Colonic mucosa (tissue), 4 donors: Measurements from ENCODE around the gene TMEM263. TPM values are rescaled to one million over a fixed set of nuclear protein-coding genes. Genes with fewer than 3 reads are reported as not detected.
"Not testable (repeated sequence)": the region's sequence is repeated elsewhere in the genome, so short reads cannot be mapped to it uniquely, and the experiment has no call there.

Experiments used
- DNase-seq: peaks from one replicate; pipeline ENCODE4 v3.0.0-alpha.2; 2020
- H3K27ac ChIP-seq: fragments of 200-600 bp; one replicate; pipeline ENCODE4 v1.8.0; 2021
- H3K27me3 ChIP-seq: fragments of 200-600 bp; one replicate; pipeline ENCODE4 v1.8.0; 2021
- H3K36me3 ChIP-seq: fragments of 200-600 bp; one replicate; pipeline ENCODE4 v1.8.0; 2021
- H3K4me1 ChIP-seq: fragments of 200-600 bp; one replicate; pipeline ENCODE4 v1.8.0; 2021; ENCODE audit warnings: mild to moderate bottlenecking
- H3K4me3 ChIP-seq: fragments of 200-600 bp; one replicate; pipeline ENCODE4 v1.8.0; 2021
- H3K9ac ChIP-seq, 2 donors: one replicate each; pipeline ENCODE4 v1.7.0; 2013; ENCODE audit warnings: control low read depth in 2 of 2, low read depth in 2 of 2, low read length in 2 of 2
- H3K9me3 ChIP-seq: fragments of 200-600 bp; one replicate; pipeline ENCODE4 v1.8.0; 2021
- intact Hi-C: fragments of 100-400 bp; cut with DNase I; formaldehyde crosslinking; loops from one replicate; pipeline ENCODE4 v1.14.1; 2022
- total RNA-seq, 2 donors: library from RNA; stranded (reverse); fragmentation: NEBNext Ultra II Directional in 1 of 2; extraction: Animal tissue kit (Norgen Biotek cat#: 25700) in 1 of 2; gene quantifications; one replicate each; pipeline ENCODE4 v1.2.1, GENCODE V29; 2021
- TF ChIP-seq, protein P1 (sequence below): fragments of 200-600 bp; IDR thresholded peaks from one replicate; pipeline ENCODE4 v1.8.0; 2022; ENCODE audit warnings: antibody characterized with exemption, mild to moderate bottlenecking
- donor health status: healthy.
- donor health status: DM: no; HTN: no; CAD: no.
- donor health status: DM: no; HTN: no; CAD: no.

TMEM263 gene
- total RNA-seq, 2 donors from 2014 or later = 29.6 to 41.9 TPM

GRCh38 chr12:106999446-106999845 lies 43.7 kb downstream of the TMEM263 start:
- H3K9ac ChIP-seq = no peak overlapping the region
- no peak overlapping the region for H3K4me3 ChIP-seq
- TF ChIP-seq, protein P1, sequence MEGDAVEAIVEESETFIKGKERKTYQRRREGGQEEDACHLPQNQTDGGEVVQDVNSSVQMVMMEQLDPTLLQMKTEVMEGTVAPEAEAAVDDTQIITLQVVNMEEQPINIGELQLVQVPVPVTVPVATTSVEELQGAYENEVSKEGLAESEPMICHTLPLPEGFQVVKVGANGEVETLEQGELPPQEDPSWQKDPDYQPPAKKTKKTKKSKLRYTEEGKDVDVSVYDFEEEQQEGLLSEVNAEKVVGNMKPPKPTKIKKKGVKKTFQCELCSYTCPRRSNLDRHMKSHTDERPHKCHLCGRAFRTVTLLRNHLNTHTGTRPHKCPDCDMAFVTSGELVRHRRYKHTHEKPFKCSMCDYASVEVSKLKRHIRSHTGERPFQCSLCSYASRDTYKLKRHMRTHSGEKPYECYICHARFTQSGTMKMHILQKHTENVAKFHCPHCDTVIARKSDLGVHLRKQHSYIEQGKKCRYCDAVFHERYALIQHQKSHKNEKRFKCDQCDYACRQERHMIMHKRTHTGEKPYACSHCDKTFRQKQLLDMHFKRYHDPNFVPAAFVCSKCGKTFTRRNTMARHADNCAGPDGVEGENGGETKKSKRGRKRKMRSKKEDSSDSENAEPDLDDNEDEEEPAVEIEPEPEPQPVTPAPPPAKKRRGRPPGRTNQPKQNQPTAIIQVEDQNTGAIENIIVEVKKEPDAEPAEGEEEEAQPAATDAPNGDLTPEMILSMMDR = no peak
- intact Hi-C loops = no loop called here
- no peak overlapping the region for H3K27ac ChIP-seq
- H3K9me3 ChIP-seq = no peaks in the 10 kb centered on the region
- no peaks in the 10 kb centered on the region for H3K36me3 ChIP-seq
- no peaks in the 10 kb centered on the region for H3K27me3 ChIP-seq
- H3K4me1 ChIP-seq = no peaks in the 10 kb centered on the region
- no peak for DNase-seq

GRCh38 chr12:107002665-107003064 lies 47.0 kb downstream of the TMEM263 start:
- intact Hi-C loops, H3K9me3 ChIP-seq, H3K4me3 ChIP-seq, H3K9ac ChIP-seq, H3K27ac ChIP-seq, H3K4me1 ChIP-seq, DNase-seq, H3K36me3 ChIP-seq, H3K27me3 ChIP-seq: not testable (repeated sequence)

DNA sequence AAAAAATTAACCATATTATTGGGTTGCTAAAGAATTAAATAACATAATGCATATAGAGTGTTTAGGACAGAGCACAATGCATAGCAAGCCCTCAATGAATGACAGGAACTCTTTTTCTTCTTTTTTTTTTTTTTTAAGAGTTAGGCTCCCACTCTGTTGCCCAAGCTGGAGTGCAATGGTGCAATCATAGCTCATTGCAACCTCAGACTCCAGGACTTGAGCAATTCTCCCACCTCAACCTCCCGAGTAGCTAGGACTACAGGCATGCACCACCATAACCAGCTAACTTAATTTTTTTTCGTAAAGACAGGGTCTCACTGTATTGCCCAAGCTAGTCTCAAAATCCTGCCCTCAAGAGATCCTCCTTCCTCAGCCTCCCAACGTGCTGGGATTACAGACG lies 51.7 kb downstream of the TMEM263 start:
- H3K4me1 ChIP-seq = no peaks in the 10 kb centered on the region
- DNase-seq = no peak
- intact Hi-C loops = no loop called here

DNA sequence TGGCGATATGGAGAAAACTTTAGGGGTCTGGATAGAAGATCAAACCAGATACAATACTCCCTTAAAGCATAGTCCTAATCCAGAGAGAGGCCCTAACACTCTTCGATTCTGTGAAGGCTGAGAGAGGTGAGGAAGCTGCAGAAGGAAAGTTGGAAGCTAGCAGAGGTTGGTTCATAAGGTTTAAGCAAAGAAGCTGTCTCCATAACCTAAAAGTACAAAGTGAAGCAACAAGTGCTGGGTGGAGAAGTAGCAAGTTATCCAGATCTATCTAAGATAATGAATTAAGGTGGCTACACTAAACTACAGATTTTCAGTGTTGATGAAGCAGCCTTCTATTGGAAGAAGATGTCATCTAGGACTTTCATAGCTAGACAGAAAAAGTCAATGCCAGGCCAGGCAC lies 55.8 kb downstream of the TMEM263 start:
- Histone ChIP-seq H3K36me3 (no peaks in the 10 kb centered on the region), H3K27ac (no peak overlapping the region), H3K9me3 (no peaks in the 10 kb centered on the region), H3K4me1 (no peaks in the 10 kb centered on the region), H3K9ac (no peak overlapping the region), H3K27me3 (no peaks in the 10 kb centered on the region), H3K4me3 (no peak overlapping the region)
- TF ChIP-seq, protein P1 = no peak
- intact Hi-C loops = loop anchor here (10.0 kb wide), 1 partner anchor 93 kb away; no protein-coding TSS in a partner anchor
- DNase-seq = no peak

More for the DNA sequence above, 51.7 kb downstream of the TMEM263 start:
- no peaks in the 10 kb centered on the region for H3K36me3 ChIP-seq
- TF ChIP-seq, protein P1 = no peak
- H3K9me3 ChIP-seq = no peaks in the 10 kb centered on the region
- no peak overlapping the region for H3K4me3 ChIP-seq
- H3K27me3 ChIP-seq = no peaks in the 10 kb centered on the region
- no peak overlapping the region for H3K9ac ChIP-seq
- no peak overlapping the region for H3K27ac ChIP-seq

GRCh38 chr12:107012736-107013425 lies 57.2 kb downstream of the TMEM263 start:
- no peaks in the 10 kb centered on the region for H3K27me3 ChIP-seq
- no peaks in the 10 kb centered on the region for H3K9me3 ChIP-seq
- TF ChIP-seq, protein P1 = no peak
- H3K9ac ChIP-seq = no peak overlapping the region
- no peaks in the 10 kb centered on the region for H3K36me3 ChIP-seq
- DNase-seq = no peak
- H3K4me3 ChIP-seq = no peak overlapping the region
- H3K4me1 ChIP-seq = no peaks in the 10 kb centered on the region
- intact Hi-C loops = loop anchor here (10.0 kb wide), 1 partner anchor 92 kb away; no protein-coding TSS in a partner anchor
- no peak overlapping the region for H3K27ac ChIP-seq

DNA sequence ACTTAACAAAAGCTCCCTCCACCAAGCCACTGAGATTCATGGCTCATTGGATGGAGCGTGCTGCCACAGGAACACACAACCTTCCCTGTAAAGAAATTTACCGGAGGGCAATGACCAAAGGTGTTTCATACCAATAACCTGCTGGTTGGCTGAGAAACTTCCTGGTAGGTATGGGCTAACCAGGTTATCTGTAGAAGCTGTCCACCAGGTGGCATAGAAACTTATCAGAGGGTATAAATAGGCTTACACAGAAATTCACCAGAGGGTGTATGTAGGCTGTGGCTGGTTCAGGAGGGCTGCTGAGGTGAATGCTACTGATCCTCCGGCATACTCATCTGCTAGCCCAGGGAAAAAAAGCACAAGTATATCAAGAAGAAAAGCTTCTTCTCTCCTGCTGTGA lies 58.3 kb downstream of the TMEM263 start:
- Histone ChIP-seq H3K4me1 (no peaks in the 10 kb centered on the region), H3K4me3 (no peak overlapping the region), H3K9me3 (no peaks in the 10 kb centered on the region), H3K27me3 (no peaks in the 10 kb centered on the region), H3K27ac (no peak overlapping the region), H3K9ac (no peak overlapping the region), H3K36me3 (no peaks in the 10 kb centered on the region)
- TF ChIP-seq, protein P1 = peak; percentile 22
- peak; percentile 62 for DNase-seq
- intact Hi-C loops = loop anchor here (10.0 kb wide), 1 partner anchor 91 kb away; no protein-coding TSS in a partner anchor
